Heart right ventricle (tissue), 16 donors: ENCODE results near the gene SMPDL3B. TPM values are rescaled to one million over a fixed set of nuclear protein-coding genes. Genes with fewer than 3 reads are reported as not detected.

Source experiments
- ATAC-seq, 8 donors: fragments of 200-7000 bp; cut with Tn5 transposase; one replicate each; pipeline ENCODE4 v1.9.1; 2020; ENCODE audit warnings: mild to moderate bottlenecking in 8 of 8, moderate library complexity in 8 of 8, moderate number of reproducible peaks in 1 of 8
- DNase-seq, 2 donors: peaks; one replicate each; pipeline ENCODE4 v3.0.0-alpha.2; 2020
- H3K27ac ChIP-seq, 10 donors: fragments of 200-600 bp; sonication (generic) in 2 of 10; one replicate each; pipeline versions ENCODE4 v1.5.0 to v1.8.0; 2020 to 2022; ENCODE audit warnings: mild to moderate bottlenecking in 3 of 10
- H3K27me3 ChIP-seq, 7 donors: fragments of 200-600 bp; one replicate each; pipeline ENCODE4 v1.8.0; 2021 to 2022; ENCODE audit warnings: mild to moderate bottlenecking in 2 of 7
- H3K36me3 ChIP-seq, 9 donors: fragments of 200-600 bp; sonication (generic) in 1 of 9; one replicate each; pipeline versions ENCODE4 v1.5.0 to v1.8.0; 2020 to 2022; ENCODE audit warnings: mild to moderate bottlenecking in 2 of 9
- H3K4me1 ChIP-seq, 9 donors: fragments of 200-600 bp; sonication (generic) in 1 of 9; one replicate each; pipeline versions ENCODE4 v1.5.0 to v1.8.0; 2020 to 2022; ENCODE audit warnings: mild to moderate bottlenecking in 4 of 9
- H3K4me3 ChIP-seq, 10 donors: fragments of 200-600 bp; sonication (generic) in 2 of 10; one replicate each; pipeline versions ENCODE4 v1.5.0 to v1.8.0; 2020 to 2022; ENCODE audit warnings: mild to moderate bottlenecking in 7 of 10, moderate library complexity in 2 of 10
- H3K9me3 ChIP-seq, 11 donors: fragments of 200-600 bp in 10 of 11; sonication (generic) in 2 of 11; one replicate each; pipeline versions ENCODE4 v1.5.0 to v1.8.0; 2013 to 2022; ENCODE audit warnings: mild to moderate bottlenecking in 2 of 11, control low read depth in 1 of 11, moderate library complexity in 1 of 11
- WGBS, 2 donors: extraction: QIAGEN DNeasy Blood & Tissue Kit; methylation state at CpG; one replicate each; pipeline ENCODE4 v1.1.7; 2013; ENCODE audit warnings: inconsistent platforms in 1 of 2; 5-methylcytosine and 5-hydroxymethylcytosine counted together
- intact Hi-C, 10 donors: fragments of 100-400 bp; cut with DNase I; formaldehyde crosslinking; loops; one replicate each; pipeline versions ENCODE4 v1.11.1 to v1.14.2; 2022
- polyA plus RNA-seq, 2 donors: library from polyadenylated mRNA; stranded (reverse); fragments of 200-250 nt; gene quantifications; one replicate each; pipeline ENCODE4 v1.2.3, GENCODE V29; 2013
- total RNA-seq, 10 donors: library from RNA; stranded (reverse); fragmentation: NEBNext Ultra II Directional in 3 of 10; extraction: Animal tissue kit (Norgen Biotek cat#: 25700) in 3 of 10; gene quantifications; one replicate each; pipeline versions ENCODE4 v1.2.1 to v1.2.4, GENCODE V29; 2021 to 2023
- TF ChIP-seq, protein P1 (sequence below), 9 donors: fragments of 200-600 bp; sonication (generic) in 2 of 9; IDR thresholded peaks; one replicate each; pipeline versions ENCODE4 v1.5.0 to v1.8.0; 2021 to 2022; ENCODE audit warnings: antibody characterized with exemption in 9 of 9, mild to moderate bottlenecking in 5 of 9, moderate library complexity in 1 of 9
- donor health status: Arrhythmogenic right ventricular cardiomyopathy.
- donor health status: ischemic (EF 13 %, LVEDD 7.1; RV severe dilation, severe dysfunction).
- donor health status: healthy with polysubstance abuse.
- donor health status: DM: no; HTN: yes; CAD: no.
- donor health status: DM: no; HTN: no; CAD: no.
- donor health status: ischemic (EF 25% LVEDD 6.9; RV normal size, moderate dysfunction).
- donor health status: ischemic (EF 25% LVEDD 5.7; RV mildly dilated, moderate dysfunction).
- donor health status: healthy.
- donor health status: DM: yes; HTN: yes; CAD: no.
- donor health status: Ischemic cardiomyopathy.
- donor health status: ischemic (EF 35%, LVEDD 5.7; RV mildly dilated, moderate dysfunction).
- donor health status: nonischemic (EF 11% LVEDD 7.7; RV severe dilation, severe dysfunction).
- donor health status: DM: yes; HTN: yes; CAD: no.
- donor health status: PGD.
- donor health status: ischemic (EF 29% LVEDD 5.4; RV normal size, mild dysfunction).
- donor health status: nonischemic (EF 23%, LVEDD 6.1; RV moderate dilation, normal function).

SMPDL3B gene
- total and polyA plus RNA-seq, 12 donors = 0.04 to 0.83 (median 0.50) TPM; not detected in 8

DNA sequence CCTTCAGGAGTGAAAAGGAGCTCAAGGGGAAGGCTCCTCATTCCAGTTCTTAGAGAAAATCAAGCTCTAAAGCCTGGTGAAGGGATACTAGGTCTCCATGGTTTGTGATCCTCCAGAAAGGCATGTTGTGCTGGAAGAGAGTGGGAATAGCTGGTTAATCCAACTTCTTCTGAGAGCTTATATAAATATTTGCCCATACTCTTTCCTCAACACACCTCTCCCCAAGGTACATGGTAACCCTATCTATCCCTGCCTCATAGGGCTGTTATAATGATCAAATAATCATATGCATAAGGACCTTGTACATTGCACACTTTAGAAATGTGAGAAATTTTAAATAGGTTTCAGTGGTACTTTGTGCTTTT is 39.6 kb downstream of the SMPDL3B start:
- Histone ChIP-seq H3K36me3 (peaks cover 0 to 71% (median 11%) of the 10 kb centered on the region in 9 donors), H3K27me3 (no peaks in the 10 kb centered on the region), H3K27ac (no peak overlapping the region), H3K4me3 (no peak overlapping the region), H3K9me3 (no peaks in the 10 kb centered on the region), H3K4me1 (peaks cover 3 to 35% (median 20%) of the 10 kb centered on the region in 9 donors)
- intact Hi-C loops = loop anchor here in 4 of 10 donors (5.0 to 10.0 kb wide), 2 partner anchors 110 to 117 kb away; no protein-coding TSS in a partner anchor
- ATAC-seq (no peak), DNase-seq (no peak)
- TF ChIP-seq, protein P1, sequence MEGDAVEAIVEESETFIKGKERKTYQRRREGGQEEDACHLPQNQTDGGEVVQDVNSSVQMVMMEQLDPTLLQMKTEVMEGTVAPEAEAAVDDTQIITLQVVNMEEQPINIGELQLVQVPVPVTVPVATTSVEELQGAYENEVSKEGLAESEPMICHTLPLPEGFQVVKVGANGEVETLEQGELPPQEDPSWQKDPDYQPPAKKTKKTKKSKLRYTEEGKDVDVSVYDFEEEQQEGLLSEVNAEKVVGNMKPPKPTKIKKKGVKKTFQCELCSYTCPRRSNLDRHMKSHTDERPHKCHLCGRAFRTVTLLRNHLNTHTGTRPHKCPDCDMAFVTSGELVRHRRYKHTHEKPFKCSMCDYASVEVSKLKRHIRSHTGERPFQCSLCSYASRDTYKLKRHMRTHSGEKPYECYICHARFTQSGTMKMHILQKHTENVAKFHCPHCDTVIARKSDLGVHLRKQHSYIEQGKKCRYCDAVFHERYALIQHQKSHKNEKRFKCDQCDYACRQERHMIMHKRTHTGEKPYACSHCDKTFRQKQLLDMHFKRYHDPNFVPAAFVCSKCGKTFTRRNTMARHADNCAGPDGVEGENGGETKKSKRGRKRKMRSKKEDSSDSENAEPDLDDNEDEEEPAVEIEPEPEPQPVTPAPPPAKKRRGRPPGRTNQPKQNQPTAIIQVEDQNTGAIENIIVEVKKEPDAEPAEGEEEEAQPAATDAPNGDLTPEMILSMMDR (IDR thresholded peaks at IDR 0.05) = no peak

DNA sequence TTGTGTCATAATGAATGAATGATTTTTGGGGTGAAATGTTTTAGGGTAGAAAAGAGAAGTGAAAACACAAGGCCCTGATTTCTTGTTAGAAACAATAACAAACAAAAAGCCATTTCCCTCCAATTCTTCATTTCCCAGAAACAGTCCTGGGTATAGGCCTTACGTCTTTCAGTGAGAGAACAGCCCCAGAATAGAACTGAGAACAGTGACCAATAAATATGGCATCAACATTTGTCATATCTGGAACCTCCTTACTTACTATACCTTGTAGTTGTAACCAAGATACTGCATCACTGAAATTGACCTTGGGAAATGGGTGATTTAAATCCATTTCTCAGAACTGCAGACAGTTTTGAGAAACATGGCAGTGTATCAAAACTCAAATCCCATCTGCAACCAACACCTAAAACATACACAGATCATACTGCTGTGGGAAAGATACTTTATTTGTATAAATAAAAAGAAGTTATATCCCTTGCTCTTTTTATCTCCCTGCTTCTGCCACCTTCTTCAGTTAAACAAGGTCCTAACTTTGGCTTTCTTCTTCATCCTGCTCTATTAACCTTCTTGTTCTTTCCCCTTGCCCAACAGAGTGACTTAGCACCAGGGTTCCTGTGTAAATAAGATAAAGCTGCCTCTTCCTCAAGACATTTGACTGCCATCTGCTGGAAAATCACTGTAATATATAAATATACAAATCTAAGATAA is 44.5 kb downstream of the SMPDL3B start:
- peaks cover 0 to 20% (median 13%) of the 10 kb centered on the region in 9 donors for H3K4me1 ChIP-seq
- intact Hi-C loops = loop anchor here in 8 of 10 donors (1.0 to 10.0 kb wide), 5 partner anchors 39 to 122 kb away; no protein-coding TSS in a partner anchor
- H3K27ac ChIP-seq = peak overlapping the region in 3 of 10 donors; percentile 9 to 61 (median 38)
- H3K36me3 ChIP-seq = peaks cover 0 to 59% (median 11%) of the 10 kb centered on the region in 9 donors
- TF ChIP-seq, protein P1 (IDR thresholded peaks at IDR 0.05) = peak; percentile 14 to 65 (median 57)
- no peaks in the 10 kb centered on the region for H3K27me3 ChIP-seq
- ATAC-seq = peak in 6 of 8 donors; percentile 71 to 78 (median 74)
- WGBS, 2 donors = 80 to 87% methylated on average over 1 of the region's 1 CpG
- no peaks in the 10 kb centered on the region for H3K9me3 ChIP-seq
- no peak overlapping the region for H3K4me3 ChIP-seq
- no peak for DNase-seq

DNA sequence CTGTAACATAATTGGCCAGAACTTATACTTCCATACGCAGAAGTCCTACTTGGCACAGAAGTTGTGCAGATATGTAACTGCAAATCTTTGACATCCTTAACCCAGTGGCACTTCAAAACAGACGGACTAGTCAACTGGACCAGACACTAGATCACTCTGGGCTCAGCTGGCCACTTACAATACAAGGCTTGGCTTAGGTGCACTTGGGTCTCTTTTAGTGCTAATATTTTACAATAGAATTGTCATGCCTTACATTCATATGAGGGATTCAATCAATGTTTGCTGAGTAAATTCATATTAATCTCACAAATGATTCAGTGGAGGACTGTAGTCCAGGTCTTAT is 45.0 kb downstream of the SMPDL3B start:
- intact Hi-C loops = loop anchor here in 9 of 10 donors (1.0 to 10.0 kb wide), 7 partner anchors 37 to 683 kb away; no protein-coding TSS in a partner anchor
- no peak for ATAC-seq
- TF ChIP-seq, protein P1 (IDR thresholded peaks at IDR 0.05) = peak in 1 of 9 donors; percentile 0

DNA sequence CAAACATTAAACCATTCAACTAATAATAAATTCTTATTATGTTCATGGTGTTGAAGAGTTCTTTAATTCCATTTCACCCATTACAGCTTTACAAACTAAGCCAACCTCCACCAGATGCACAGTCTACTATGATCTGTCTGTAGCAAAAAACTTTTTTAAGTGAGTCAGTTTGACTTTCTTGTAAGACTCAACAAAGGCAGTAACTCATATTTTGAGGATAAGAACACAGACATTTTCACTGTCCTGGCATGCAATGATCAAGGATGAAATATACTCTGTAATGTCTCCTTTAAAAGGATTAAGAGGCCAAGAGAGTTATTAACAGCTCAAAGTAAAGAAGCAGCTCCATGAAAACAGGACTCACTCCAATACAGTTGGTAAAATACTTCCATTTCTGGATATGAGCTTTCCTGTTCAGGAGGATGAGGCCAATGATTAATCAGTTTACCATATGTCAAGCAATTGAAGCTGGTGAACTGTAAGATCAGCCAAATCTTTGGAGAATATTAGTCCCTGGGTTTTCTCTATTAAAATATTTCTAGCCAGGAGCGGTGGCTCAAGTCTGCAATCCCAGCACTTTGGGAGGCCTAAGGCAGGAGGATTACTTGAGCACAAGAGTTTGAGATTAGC is 45.5 kb downstream of the SMPDL3B start:
- peaks cover 0 to 57% (median 11%) of the 10 kb centered on the region in 9 donors for H3K36me3 ChIP-seq
- H3K4me1 ChIP-seq = peaks cover 0 to 20% (median 13%) of the 10 kb centered on the region in 9 donors
- no peaks in the 10 kb centered on the region for H3K9me3 ChIP-seq
- ATAC-seq (peak in 3 of 8 donors; percentile 19 to 68 (median 52)), DNase-seq (no peak)
- peak overlapping the region in 3 of 10 donors; percentile 4 to 46 (median 16) for H3K27ac ChIP-seq
- H3K27me3 ChIP-seq = no peaks in the 10 kb centered on the region
- intact Hi-C loops = loop anchor here in 3 of 10 donors (2.0 to 5.0 kb wide), 3 partner anchors 38 to 683 kb away; no protein-coding TSS in a partner anchor
- WGBS, 2 donors = 72 to 77% methylated on average over 1 of the region's 1 CpG
- H3K4me3 ChIP-seq = no peak overlapping the region
- TF ChIP-seq, protein P1 (IDR thresholded peaks at IDR 0.05) = no peak

More for the DNA sequence above, 45.0 kb downstream of the SMPDL3B start:
- H3K27ac ChIP-seq = peak overlapping the region in 2 of 10 donors; percentile 16 to 38
- no peak overlapping the region for H3K4me3 ChIP-seq
- H3K4me1 ChIP-seq = peaks cover 0 to 20% (median 13%) of the 10 kb centered on the region in 9 donors
- peaks cover 0 to 57% (median 11%) of the 10 kb centered on the region in 9 donors for H3K36me3 ChIP-seq
- 21 to 25% methylated on average over 2 of the region's 2 CpGs for WGBS, 2 donors
- H3K9me3 ChIP-seq = no peaks in the 10 kb centered on the region
- H3K27me3 ChIP-seq = no peaks in the 10 kb centered on the region
- no peak for DNase-seq
